Midbrain (tissue), 1 donor: ENCODE data around the gene PAAF1.

Source experiments
- DNase-seq: peaks from one replicate; lab custom pipeline; 2025; lab: John Stamatoyannopoulos, UW

PAAF1 gene

DNA sequence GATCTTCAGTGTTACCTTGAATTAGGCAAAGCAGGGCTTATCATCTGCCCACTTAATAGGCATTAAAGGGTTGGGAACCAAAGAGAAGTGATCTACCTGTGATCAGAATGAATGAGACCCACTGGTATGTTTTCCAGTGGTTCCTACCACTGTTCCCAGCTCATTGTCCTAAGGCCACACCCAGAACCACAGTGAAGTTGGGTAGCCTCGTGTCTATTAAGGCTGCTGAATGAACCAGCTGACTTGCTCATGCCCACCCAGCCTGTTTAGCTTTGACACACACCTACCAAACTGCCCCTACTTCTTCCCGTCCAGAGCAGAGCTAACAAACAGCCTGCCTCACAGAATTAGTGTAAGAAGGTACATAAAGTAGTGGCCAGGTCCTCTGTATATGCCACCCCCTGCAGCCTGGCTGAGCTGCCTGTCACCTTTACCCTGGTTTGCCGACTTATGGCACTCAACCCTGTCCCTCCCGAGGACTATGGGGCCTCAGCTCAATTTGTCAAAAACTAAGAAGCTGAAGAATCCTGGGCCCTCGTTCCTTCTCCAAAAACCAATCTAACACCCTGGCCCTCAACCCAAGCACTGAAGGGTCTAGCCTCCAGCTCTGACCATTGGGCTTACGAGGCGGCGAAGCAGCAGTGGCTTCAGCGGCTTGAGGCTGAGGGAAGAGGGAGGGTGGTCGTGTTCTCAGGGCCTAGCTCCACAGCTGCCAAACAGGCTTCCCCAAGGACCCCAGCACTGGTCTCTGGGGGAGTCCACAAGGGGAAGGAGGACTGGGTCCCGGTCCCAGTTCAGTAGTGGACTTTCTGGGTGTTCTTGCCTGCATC, 96.0 kb downstream of the PAAF1 start:
- DNase-seq = no peak

- DNase-seq = no peak
These were observed 98.0 kb downstream of the PAAF1 start for GRCh38 chr11:73974604-73975478.

DNA sequence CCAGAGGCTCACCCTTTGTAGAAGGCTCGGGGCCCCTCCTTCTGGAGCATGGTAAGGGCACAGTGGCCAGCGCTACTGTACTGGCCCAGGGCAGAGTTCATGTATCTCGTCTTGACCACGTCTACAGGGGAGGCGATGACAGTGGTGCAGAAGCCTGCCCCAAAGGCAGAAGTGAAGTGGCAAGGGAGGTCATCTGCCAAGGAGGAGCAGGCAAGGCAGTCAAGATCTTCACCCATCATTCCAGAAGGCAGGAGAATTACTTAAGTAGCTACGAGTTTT, 98.6 kb downstream of the PAAF1 start:
- DNase-seq = no peak

DNA sequence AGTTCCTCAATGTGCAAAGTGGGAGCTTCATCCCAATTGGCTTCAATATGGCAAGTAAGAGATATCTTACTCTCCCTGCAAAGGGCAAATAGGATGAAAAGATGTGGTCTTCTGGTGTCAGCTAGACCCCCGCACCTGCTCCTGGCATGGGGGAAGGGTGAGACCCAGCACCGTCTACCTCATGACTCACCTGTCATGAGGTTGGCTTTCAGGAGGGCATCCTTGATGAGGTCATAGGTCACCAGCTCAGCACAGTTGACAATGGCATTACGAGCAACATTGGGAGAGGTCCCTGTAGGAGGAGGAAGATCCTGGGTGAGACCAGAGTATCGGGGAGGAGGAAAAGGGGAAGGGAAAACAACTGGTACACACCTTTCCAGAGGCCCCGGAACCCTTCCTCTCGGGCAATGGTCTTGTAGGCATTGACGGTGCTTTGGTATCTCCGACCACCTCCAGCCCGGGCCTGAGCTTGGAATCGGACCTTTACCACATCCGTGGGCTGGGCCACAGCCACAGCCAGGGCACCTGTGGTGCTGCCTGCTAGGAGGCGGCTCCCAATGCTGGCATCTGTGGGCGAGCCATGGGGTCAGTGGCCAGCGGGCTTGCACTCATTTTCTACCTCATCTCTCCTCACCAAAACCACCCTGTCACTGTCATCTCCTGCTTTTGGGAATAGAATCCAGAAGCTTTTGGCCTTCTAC, 99.8 kb downstream of the PAAF1 start:
- DNase-seq = no peak

DNA sequence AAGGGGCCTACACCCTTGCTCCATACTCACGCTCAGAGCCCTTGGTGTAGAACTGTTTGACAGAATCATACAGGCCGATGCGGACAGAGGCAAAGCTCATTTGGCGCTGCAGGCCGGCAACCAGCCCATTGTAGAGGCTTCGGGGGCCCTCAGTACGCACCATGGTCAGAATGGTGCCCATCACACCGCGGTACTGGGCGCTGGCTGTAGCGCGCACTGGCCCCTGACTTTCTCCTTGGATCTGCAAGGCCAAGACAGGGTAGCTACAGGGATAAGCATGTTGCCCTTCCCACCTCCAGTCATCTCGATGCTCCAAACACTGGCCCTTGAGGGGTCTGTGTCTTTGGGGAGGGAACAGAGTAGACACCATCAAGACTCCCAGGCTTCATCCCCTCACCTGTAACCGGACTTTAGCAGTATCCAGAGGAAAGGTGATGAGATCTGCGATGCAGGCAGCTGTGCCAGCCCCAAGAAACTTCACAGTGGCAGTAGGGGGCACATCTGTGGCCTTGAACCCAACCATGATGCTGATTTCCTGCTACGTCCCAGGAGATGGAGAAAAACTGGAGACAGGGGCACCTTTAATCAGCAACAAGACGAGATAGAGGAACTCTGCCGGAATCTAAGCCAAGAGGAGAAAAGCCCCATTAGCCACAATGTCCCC, 101.2 kb downstream of the PAAF1 start:
- no peak for DNase-seq

- DNase-seq = no peak
These were observed 101.8 kb downstream of the PAAF1 start for GRCh38 chr11:73978576-73979086.

- DNase-seq = no peak
These were observed 103.5 kb downstream of the PAAF1 start for GRCh38 chr11:73980001-73980961.
